Endodermal cell (in vitro differentiated cells): ENCODE measurements around the gene MLH3. TPM values are rescaled to one million over a fixed set of nuclear protein-coding genes. Genes with fewer than 3 reads are reported as not detected.

Experiments used
- DNase-seq: peaks from one replicate; pipeline ENCODE4 v3.0.0-alpha.2; 2017
- H3K27ac ChIP-seq: 2 replicates; pipeline ENCODE4 v1.5.1; 2013; ENCODE audit warnings: mild to moderate bottlenecking, low read depth, low read length, moderate library complexity
- H3K27me3 ChIP-seq: 2 replicates; pipeline ENCODE4 v1.6.1; 2013; ENCODE audit warnings: mild to moderate bottlenecking, low read length, moderate library complexity; ENCODE audit not compliant: insufficient read depth, control insufficient read depth, poor library complexity, severe bottlenecking
- H3K36me3 ChIP-seq: 2 replicates; pipeline ENCODE4 v1.7.0; 2013; ENCODE audit warnings: mild to moderate bottlenecking, low read length, moderate library complexity; ENCODE audit not compliant: control insufficient read depth, insufficient read depth
- H3K4me1 ChIP-seq: one replicate; pipeline ENCODE4 v1.7.0; 2013; ENCODE audit warnings: low read length; ENCODE audit not compliant: control insufficient read depth, insufficient read depth
- H3K4me3 ChIP-seq: 2 replicates; pipeline ENCODE4 v1.5.1; 2013; ENCODE audit warnings: mild to moderate bottlenecking, low read length, moderate library complexity
- H3K9ac ChIP-seq: 2 replicates; pipeline ENCODE4 v1.6.1; 2013; ENCODE audit warnings: mild to moderate bottlenecking, low read length, moderate library complexity; ENCODE audit not compliant: poor library complexity, severe bottlenecking; ENCODE audit errors: extremely low read depth
- H3K9me3 ChIP-seq: 2 replicates; pipeline ENCODE4 v1.6.1; 2013; ENCODE audit warnings: mild to moderate bottlenecking, low read length, moderate library complexity; ENCODE audit not compliant: control insufficient read depth
- H3K27ac Mint-ChIP-seq: 2 replicates; pipeline ENCODE4 v1.8.0; 2020; ENCODE audit warnings: mixed read lengths
- H3K27me3 Mint-ChIP-seq: 2 replicates; pipeline ENCODE4 v1.8.0; 2021; ENCODE audit warnings: mild to moderate bottlenecking, mixed read lengths; ENCODE audit not compliant: insufficient read depth
- H3K36me3 Mint-ChIP-seq: 2 replicates; pipeline ENCODE4 v1.8.0; 2020; ENCODE audit warnings: low read depth, mixed read lengths
- H3K4me1 Mint-ChIP-seq: 2 replicates; pipeline ENCODE4 v1.8.0; 2020; ENCODE audit warnings: mixed read lengths
- H3K4me3 Mint-ChIP-seq: 2 replicates; pipeline ENCODE4 v1.8.0; 2020; ENCODE audit warnings: mild to moderate bottlenecking, moderate library complexity, mixed read lengths
- H3K9me3 Mint-ChIP-seq: 2 replicates; pipeline ENCODE4 v1.8.0; 2020; ENCODE audit warnings: mild to moderate bottlenecking, mixed read lengths
- WGBS, 2 experiments: methylation state at CpG; one replicate each; pipeline versions ENCODE4 v1.1.5 to v1.1.7; 2013; ENCODE audit warnings: missing lambda C conversion rate in 2 of 2, mixed read lengths in 1 of 2; ENCODE audit not compliant: insufficient coverage in 1 of 2, insufficient read length in 1 of 2; 5-methylcytosine and 5-hydroxymethylcytosine counted together
- total RNA-seq, 2 donors: library from RNA; stranded (reverse); fragmentation: NEBNext Ultra II Directional in 1 of 2; extraction: Animal tissue kit (Norgen Biotek cat#: 25700) in 1 of 2; gene quantifications; 2 replicates in 1 of 2; 3 replicates in 1 of 2; pipeline ENCODE4 v1.2.1, GENCODE V29; 2021
- TF ChIP-seq, protein P1 (sequence below): fragments of 200-600 bp; sonication (generic); conservative IDR thresholded peaks from 2 replicates; pipeline ENCODE4 v1.5.0; 2021; ENCODE audit warnings: antibody characterized with exemption, mild to moderate bottlenecking

The MLH3 gene
- total RNA-seq, 2 donors from 2014 or later: 18.7 to 34.6 TPM

DNA sequence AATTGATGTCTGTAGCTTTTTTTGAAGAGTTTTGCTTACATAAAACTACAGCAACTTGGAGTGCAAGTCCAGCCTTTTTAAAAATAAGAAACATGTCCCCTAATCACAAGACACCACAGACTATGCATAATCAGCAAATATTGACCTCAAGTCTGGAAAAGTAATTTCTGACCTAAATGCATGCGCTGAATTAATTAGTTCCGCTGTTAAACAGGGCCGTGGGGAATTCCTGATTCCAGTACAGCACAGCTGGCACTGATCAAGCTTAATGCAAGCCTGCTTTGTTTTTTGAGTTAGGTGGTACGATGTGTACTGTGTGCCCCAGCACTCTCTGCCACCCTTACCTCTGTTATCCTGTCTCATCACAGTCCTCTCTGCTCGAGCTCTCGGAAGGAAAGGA is 9.2 kb downstream of the MLH3 start:
- Histone ChIP-seq H3K27me3 (no peaks in the 10 kb centered on the region), H3K9ac (no peak overlapping the region), H3K4me1 (no peaks in the 10 kb centered on the region), H3K27ac (no peak overlapping the region), H3K4me3 (no peak overlapping the region), H3K9me3 (no peaks in the 10 kb centered on the region), H3K36me3 (peaks cover 16% of the 10 kb centered on the region)
- H3K36me3 Mint-ChIP-seq: peaks cover 26% of the 10 kb centered on the region
- TF ChIP-seq, protein P1, sequence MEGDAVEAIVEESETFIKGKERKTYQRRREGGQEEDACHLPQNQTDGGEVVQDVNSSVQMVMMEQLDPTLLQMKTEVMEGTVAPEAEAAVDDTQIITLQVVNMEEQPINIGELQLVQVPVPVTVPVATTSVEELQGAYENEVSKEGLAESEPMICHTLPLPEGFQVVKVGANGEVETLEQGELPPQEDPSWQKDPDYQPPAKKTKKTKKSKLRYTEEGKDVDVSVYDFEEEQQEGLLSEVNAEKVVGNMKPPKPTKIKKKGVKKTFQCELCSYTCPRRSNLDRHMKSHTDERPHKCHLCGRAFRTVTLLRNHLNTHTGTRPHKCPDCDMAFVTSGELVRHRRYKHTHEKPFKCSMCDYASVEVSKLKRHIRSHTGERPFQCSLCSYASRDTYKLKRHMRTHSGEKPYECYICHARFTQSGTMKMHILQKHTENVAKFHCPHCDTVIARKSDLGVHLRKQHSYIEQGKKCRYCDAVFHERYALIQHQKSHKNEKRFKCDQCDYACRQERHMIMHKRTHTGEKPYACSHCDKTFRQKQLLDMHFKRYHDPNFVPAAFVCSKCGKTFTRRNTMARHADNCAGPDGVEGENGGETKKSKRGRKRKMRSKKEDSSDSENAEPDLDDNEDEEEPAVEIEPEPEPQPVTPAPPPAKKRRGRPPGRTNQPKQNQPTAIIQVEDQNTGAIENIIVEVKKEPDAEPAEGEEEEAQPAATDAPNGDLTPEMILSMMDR: no peak
- H3K27me3 Mint-ChIP-seq: no peaks in the 10 kb centered on the region
- H3K4me1 Mint-ChIP-seq: peaks cover 3% of the 10 kb centered on the region
- H3K9me3 Mint-ChIP-seq: no peaks in the 10 kb centered on the region
- DNase-seq: no peak
- no peak overlapping the region for H3K4me3 Mint-ChIP-seq
- WGBS, 2 experiments: 86 to 95% methylated on average over 2 to 6 of the region's 6 CpGs
- H3K27ac Mint-ChIP-seq: no peak overlapping the region

DNA sequence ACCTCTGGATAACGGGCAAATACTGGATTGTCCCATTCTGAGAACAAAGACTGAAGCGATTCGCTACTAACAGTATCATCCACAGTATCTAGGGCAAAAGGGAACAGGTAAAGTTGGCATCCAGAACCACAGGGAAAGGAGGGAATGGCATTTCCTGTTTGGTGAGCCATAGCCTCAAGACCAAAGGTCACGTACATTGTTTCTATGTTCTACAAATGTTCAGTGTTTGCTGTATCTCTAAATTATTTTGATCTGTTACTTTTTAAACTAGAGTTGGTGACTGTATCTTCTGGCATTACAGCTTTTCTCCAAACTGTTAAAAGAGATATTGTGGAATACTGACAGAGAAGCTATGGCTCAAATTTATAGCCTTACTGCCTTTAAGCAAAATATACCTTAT is 9.7 kb downstream of the MLH3 start:
- 96 to 100% methylated on average over 4 of the region's 4 CpGs for WGBS, 2 experiments
- Histone ChIP-seq H3K4me1 (no peaks in the 10 kb centered on the region), H3K9ac (no peak overlapping the region), H3K36me3 (peaks cover 21% of the 10 kb centered on the region), H3K4me3 (no peak overlapping the region), H3K9me3 (no peaks in the 10 kb centered on the region), H3K27me3 (no peaks in the 10 kb centered on the region), H3K27ac (no peak overlapping the region)
- TF ChIP-seq, protein P1: no peak
- Mint-ChIP-seq H3K27me3 (no peaks in the 10 kb centered on the region), H3K9me3 (no peaks in the 10 kb centered on the region), H3K27ac (no peak overlapping the region), H3K4me3 (no peak overlapping the region), H3K36me3 (peaks cover 30% of the 10 kb centered on the region), H3K4me1 (peaks cover 3% of the 10 kb centered on the region)
- DNase-seq: no peak

DNA sequence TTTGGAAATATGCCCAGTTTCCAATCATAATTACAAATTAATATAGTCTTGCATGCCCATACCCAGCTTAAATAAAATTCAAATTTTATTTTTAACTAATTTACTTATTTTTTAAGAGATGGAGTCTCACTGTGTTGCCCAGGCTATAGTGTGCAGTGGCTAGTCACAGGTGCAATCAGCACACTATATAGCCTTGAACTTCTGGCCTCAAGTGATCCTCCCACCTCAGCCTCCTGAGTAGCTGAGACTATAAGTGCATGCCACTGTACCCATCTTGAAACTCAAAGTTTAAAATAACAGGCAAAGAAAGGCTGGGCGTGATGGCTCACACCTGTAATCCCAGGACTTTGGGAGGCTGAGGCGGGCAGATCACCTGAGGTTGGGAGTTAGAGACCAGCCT is 10.3 kb downstream of the MLH3 start:
- no peak overlapping the region for H3K9ac ChIP-seq
- Mint-ChIP-seq H3K36me3 (peaks cover 32% of the 10 kb centered on the region), H3K27ac (no peak overlapping the region), H3K4me3 (no peak overlapping the region), H3K9me3 (no peaks in the 10 kb centered on the region), H3K4me1 (peaks cover 3% of the 10 kb centered on the region), H3K27me3 (no peaks in the 10 kb centered on the region)
- H3K9me3 ChIP-seq: no peaks in the 10 kb centered on the region
- H3K27ac ChIP-seq: no peak overlapping the region
- DNase-seq: no peak
- H3K4me3 ChIP-seq: no peak overlapping the region
- H3K36me3 ChIP-seq: peaks cover 22% of the 10 kb centered on the region
- TF ChIP-seq, protein P1: no peak
- H3K27me3 ChIP-seq: no peaks in the 10 kb centered on the region
- 96 to 100% methylated on average over 1 to 2 of the region's 2 CpGs for WGBS, 2 experiments
- H3K4me1 ChIP-seq: no peaks in the 10 kb centered on the region
